Activated gamma-delta T cell treated with Interleukin-2 at 50 U/mL for 16 hours (primary cell): ENCODE data around the gene GNB1.
A peak's percentile ranks its signal among the peaks of the same experiment; 100 is the strongest.
"Not testable (repeated sequence)": the region's sequence is repeated elsewhere in the genome, so short reads cannot be mapped to it uniquely, and the experiment has no call there.

Experiments
- DNase-seq: peaks from one replicate; pipeline ENCODE4 v3.0.0-alpha.2; 2020

GNB1 gene

DNA sequence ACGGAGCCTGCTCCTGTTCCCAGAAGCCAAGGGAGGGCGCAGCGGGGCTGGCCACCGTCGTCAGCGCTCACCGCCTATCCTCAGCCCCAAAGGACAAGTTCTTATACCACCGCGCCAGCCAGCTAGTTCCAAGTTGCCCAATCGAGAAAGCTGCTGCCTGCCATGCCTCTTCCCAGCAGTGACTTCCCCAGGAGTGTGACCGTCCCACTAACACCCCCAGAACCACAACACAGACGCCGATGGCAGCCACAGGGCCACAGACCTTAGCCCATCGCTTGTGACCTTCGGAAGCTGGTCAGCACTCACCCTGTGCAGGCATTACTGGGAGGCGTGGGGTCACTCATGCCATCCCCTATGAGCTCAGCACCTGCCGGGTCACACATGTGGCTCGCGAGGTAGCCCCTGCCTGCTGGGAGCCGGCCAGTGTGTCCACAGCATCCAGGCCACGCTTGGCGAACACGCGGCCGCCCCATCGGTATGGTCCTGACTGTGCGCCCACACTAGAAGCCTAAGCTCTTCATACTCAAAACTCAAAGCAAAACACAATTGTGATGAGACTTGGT, 132.7 kb downstream of the GNB1 start:
- no peak for DNase-seq

DNA sequence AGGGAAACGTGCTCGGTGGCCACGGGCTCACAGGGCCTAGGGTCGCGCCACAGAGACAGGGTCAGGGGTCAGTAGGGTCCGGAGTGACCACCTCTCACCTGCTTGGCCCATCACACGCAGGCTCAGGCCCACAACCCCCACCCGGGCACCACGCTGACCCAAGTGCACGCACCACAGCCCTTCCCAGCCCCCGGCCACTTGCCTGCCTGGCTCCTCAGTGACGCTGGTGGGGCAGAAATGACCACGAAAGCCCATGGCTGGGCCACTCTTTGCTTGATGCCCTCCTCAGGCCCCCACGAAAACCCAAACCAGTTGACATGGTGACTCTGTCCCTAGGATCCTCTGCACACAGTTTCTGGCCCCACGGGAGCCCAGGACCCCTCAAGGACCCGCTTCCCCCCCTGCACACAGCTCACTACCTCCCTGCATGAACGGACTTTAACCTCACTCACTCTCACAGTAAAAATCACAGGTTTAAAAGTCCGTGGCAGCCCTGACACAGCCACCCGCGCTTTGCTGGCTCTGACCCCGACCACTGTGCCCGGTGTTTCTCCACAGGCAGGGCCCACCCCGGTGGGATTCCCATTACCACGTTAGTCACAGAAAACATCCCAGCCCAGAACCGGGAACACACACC, 133.3 kb downstream of the GNB1 start:
- DNase-seq = no peak

DNA sequence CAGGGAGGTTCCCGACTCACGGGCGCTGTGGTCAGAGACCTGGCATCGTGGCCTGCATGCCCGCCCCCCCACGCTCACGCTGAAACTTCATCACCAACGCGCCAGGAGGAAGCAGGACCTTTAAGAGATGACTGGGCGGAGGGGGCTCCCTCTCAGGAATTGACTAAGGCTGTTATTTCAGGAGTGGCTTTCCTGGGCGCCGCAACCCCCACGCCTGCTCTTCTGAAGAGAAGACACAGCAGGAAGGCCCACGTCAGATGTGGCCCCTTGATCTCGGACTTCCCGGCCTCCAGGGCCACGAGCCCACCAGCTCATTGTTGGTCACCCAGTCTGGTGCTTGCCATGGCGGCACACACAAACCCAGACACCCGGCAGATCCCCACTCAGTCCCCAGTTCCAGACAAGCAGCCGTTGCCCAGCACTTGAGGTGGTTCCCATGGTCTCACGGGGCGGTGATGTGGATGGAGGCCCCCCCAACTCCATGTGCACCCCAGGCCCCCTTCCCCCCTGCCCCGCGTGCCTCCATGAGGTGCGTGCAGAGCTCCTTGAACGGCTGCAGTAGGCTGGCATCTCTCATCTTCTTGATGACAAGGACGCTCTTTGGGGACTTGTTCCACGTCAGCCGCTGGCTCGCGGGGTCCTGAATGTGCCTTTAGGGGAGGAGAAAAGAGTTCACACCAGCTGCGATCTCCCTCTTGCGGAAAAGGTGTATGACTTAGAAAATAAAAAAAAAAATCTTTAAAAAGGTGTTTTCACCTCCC, 134.0 kb downstream of the GNB1 start:
- DNase-seq = no peak

DNA sequence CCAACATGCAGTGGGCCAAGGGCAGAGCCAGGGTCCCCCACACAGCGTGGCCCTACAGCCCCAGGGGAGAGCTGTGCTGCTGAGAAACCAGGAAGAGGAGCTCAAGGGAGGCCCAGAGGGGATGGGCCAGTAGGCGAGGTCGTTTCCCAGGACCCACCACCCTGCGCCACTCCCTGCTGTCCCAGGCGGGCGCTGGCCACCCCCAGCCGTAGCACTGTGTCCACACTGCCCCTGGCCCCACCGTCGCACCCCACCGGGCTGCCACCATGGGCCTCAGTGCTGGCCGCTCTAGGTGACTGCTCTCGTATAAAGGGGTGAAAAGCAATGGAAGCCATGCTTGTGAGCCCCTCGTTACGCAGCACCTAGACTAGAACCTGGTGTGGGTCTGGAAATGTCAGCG, 135.0 kb downstream of the GNB1 start:
- no peak for DNase-seq

DNA sequence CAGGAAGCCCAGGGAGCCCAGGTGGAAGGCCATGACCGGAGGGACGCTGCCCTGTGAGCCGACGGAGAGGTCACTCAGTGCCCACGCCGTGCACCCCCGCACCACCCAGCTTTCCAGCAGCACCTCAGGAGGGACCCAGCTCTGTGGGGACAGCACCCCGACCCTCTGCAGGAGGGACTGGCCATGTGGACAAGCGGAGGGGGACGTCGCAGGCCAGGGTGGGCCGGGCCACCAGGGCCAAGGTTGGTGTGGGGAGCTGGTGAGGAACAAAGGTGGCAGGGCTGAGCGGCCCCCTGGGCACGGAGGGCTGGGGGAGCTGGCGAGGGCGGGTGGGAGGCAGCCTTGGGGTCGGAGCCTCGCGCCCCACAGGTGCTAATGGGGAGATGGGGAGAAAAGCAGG, 135.5 kb downstream of the GNB1 start:
- DNase-seq = no peak

DNA sequence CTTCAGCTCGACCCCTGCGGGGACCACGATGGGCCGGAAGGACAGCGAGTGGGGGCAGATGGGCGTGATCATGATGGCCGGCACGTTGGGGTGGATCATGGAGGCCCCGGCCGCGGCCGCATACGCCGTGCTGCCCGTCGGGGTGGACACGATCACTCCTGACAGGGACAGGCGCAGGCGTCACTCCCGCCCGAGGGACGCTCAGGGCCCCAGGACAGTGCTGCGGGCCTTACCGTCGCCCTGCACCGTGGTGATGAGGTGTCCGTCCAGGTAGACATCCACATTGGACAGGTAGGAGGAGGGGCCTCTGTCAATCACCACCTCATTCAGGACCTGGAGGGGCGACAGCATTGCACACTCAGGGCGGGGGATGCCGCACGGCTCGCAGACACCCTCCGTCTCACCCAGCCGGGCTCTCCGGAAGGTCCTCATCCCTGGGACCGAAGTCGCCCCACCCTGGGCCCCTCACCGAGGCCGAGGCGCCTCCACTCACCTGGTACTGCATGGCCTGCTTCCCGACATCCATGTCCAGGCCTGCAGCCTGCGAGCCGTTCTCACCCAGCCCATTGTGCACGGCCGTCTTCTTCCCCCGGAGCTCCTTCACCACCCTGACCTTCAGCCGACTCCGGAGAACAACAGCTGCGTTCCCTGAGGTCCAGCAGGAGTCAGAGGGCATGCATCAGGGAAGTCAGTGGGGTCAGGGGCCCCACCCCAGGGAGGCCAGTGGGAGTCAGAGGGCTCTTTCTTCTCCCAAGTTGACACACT, 136.7 kb downstream of the GNB1 start:
- DNase-seq = no peak

DNA sequence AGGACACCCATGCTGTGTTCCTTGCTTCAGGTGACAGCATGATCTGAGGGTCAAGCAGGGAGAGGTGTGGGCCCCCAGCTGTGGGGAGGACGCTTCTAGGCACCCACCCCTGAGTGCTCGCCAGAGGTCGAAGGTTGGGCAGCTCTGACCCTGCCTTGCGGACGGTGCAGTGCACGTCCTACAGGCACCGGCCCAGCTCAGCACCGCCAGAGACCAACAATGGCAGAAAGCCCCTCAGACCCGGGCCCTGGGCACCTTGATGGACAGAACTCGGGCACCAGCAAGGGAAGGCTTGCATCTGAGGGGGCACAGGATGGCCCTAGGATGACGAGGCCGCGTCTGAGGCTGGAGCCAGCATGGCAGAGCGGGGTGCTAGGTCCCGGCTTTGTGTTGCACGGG, 137.3 kb downstream of the GNB1 start:
- no peak for DNase-seq

DNA sequence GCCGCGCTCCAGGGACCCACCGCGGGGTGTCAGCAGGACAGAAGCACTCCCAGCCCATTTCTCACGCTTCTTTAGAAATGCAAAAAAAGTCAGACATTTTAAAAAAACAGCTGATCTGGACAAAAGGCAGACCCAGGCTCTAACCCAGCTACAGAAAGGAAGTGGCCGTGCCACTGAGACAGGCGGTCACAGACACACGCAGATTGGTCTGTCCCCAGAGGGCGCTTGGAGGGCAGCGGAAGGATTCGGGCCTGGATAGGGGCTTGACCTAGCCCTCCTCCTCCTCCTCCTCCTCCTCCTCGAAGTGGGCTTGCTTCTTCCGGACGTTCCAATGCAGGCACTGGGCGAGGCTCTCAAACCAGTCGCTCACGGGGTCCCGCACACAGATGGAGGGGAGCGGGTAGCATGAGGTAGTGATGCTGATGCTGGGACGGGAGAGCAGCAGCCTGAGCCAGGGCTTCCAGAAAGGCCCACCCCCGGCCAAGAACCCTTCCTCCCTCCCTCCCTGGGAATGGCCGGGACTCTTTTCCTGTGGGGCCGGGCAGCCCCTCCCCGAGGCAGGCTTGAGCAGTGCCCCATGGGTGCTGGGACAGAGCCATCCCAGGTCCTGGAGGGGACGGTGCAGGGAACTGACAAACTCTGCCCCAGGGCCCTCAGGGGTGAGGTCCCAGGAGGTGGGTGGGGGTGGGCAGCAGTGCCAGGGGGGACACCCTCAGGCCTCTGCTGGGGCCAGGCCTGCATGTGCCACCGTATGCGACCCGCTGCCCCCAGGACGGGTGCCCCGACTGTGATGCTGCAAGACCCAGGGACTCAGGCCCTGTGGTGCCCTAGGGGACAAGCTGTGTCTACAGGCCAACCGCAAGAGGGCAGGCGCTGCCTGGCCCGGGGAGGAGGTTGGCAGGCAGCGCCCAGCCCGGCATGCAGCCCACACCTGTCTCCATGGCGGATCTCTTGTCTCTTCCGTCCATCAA, 138.0 kb downstream of the GNB1 start:
- DNase-seq = no peak

DNA sequence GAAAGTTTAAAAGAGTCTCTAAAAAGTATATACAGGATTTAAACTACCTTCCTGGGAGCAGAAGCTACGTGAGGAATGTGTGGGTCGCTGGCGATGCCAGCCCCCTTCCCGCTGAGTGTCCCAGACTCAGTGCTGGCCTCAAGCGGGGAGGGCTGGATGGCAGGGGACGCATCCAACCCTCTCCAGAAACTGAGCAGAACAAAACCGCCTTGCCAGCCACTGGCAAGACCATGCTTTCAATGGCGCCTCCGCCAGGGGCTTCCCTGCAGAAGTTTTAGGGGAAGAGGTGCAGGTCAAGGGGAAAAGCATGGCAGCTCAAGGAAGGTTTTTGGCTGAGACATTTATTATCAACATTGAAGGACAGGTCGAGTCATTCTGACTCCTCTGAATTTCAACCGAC, 138.7 kb downstream of the GNB1 start:
- no peak for DNase-seq

DNA sequence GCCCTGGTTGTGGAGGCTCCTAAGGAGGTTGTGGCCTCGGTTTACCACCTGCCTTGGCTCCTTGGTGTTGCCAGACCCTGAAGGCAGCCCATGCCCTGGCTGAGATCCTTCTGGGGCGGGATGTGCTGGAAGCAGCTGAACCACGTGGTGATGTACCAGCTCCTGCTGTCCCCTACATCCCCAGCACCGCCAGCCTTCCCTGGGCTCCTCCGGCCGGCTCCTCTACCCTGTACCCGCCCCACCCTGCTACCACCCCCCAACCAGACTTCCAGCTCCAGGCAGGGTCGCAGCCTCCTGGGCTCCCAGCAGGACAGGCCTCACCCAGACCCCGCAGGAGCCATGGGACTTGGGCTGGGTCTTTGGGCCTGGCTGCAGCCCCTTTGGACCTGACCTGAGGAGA, 140.9 kb downstream of the GNB1 start:
- DNase-seq = not testable (repeated sequence)

DNA sequence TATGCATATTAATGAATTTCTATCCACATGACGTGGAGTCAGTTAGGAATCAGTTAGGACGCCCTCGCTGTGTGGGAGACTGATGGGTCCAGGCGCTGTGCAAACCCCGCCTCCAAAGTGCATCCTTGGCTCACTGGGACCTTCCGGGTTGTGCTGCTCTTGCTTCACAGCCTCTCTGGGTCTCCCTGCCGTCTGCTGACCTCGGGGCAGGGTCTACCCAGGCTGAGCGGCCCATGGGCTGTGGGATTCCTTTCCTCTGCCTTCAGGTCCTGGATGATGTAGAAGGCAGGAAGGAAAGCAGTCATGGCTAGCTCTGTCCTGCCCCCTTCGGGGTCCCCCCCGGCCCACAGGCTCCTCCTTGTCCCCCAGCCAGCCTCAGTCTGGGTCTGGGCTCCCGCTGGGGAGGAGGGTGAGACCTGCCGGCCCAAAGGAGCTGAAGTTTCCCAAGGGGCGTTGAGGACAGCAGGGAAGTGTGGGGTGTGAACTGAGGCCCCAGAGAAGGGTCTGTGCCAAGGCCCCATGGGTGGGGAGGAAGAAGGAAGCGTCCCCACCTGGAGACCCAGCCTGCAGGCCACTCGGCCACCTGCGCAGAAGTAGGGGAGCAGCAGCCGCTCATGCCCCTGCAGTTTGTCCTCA, 142.1 kb downstream of the GNB1 start:
- no peak for DNase-seq

DNA sequence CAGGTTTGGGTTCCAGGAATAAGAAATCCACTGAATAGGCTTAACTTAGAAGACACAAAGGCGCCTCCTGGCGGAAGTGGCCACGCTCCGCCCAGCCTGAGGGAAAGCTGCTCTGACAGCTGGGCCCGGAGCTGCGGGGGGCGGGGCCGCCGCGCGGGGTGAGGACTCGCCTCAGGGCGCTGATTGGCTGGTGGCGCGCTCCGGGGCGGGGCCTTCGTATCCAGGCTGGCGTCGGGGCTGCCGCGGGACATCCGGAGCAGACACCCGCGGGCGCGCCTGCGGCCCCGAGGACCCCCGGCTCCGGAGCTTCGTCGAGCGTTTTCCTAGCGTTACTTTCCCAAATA, 144.3 kb downstream of the GNB1 start:
- not testable (repeated sequence) for DNase-seq

DNA sequence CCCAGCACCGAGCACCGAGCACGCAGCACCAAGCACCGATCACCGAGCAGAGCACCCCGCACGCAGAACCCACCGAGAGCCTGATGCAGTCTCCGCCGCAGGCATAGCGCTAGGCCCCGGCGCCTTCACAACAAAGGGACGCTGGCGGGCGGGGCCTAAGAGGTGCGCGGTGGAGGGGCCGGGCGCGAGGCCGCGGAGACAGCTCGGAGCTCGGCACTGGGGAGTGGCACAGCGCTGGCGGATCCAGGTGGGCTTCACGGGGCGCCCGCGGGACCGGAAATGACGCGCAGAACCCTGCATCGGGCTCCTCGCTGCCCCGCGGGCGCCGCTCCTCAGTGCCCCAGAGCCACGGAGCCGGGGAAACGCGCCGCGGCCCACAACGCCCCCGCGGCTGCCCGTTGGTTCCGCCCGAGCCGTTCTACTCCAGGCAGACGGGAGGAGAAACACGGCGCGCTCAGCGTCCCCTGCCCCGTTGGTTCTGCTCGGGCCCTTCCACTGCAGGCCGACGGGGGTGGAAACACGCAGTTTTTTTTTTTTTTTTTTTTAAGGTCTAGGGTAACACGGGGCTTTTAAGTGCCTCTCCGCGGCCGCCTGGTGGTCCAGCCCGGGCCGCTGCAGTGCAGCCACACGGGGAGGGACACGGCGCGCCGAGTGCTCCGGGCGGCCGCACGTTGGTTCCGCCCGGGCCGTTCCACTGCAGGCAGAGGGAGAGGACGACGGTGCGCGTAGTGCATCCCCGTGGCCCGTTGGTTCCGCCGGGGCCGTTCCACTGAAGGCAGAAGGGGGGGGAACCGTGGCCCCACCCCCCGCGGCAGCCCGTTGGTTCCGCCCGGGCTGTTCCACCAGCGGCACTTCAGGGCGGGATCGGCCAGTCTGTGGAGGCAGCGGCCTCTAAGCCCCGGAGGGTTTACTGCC, 145.0 kb downstream of the GNB1 start:
- DNase-seq = peak; percentile 70

DNA sequence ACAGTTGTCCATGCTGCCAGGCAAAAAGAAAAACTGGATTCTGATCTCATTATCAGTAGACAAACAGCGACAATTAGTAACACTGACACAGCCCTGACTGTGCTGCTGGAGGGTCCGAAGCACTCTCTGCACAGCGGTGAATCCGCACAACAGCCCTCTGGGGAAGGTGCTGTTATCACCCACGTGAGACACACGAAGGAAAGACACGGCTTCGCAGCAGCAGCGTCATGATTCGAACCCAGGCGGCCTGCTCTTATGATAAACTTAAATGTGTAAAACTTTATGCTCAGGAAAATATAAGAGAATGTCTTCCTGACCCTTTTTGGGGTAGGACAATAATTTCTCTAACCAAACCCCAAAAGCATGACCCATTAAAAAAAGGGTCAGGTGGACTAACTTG, 148.4 kb downstream of the GNB1 start:
- DNase-seq = not testable (repeated sequence)

DNA sequence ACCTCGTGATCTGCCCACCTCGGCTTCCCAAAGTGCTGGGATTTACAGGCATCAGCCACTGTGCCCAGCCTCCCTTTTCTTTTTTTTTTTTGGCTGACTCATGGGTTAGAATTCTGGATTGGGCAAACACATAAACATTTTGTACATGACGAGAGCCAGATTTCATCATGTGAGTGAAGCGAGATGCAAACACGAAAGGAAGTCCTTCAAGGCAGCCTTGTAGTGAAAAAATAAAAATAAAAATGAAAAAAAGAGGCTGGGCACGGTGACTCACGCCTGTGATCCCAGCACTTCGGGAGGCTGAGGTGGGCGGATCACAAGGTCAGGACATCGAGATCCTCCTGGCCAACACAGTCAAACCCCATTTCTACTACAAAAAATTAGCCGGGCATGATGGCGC, 149.9 kb downstream of the GNB1 start:
- DNase-seq = not testable (repeated sequence)

DNA sequence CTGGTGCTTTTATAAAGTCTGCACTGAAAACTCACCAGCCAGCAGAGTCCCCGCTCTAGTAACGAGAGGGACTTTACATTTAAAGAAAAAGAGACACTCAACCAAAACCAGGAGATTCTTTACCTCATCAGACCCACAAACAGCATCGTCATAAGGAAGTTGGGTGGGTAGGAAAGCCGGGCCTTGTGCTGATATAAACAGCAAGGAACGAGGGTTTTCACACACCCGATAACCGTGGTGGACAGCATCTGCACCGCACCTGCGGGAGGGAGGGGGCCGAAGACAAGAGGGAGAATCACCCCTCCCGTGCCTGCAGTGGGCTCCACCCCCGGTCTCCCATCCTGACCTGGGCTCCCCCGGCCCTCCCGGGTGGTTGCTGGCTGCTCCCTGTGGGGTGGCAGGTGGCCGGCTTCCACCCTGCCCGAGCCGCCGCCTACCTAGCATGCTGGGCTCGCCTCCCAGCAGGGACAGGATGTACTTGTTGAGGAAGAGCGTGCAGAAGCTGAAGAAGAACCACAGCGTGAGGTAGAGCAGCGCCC, 152.0 kb downstream of the GNB1 start:
- not testable (repeated sequence) for DNase-seq

DNA sequence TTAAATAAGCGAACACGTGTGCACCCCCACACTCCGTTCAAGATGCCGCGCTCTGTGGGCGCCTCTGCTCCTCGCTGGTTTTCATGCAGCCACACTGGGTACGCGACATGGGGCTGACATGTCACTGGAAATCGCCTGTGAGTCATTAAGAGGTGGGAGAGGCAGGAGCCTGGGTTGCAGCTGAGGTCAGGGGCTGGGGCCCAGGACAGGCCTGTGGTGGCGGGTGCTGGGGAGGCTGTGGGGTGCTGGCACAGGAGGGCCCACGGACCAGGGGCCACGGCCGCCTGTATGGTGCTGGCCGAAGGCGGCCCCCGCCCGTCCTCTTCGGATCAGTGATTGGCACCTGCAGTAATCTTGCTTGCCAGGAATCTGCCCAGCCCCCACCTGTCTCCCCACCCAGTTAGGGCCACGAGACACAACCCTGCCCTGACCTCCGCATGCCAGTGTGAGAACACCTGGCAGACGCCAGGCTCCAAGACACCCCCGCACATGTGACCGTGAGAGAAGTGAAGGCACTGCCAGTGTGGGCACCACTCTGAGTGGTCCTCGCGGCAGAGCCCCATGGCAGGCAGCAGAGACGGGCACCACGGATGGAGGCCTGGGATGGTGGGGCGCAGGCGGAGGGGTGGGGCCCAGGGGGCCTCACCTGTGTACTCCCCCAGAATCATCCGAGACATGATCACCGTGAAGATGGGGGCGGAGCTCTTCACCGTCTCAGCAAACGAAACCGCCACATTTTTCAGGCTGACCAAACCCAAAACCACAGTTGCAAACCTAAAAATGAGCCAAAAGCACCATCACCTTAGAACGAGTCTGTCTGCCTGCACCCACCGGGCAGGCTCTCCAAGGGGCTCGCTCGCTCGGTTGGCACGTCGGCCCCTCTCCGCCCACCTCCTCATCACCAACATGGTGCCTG, 153.0 kb downstream of the GNB1 start:
- not testable (repeated sequence) for DNase-seq
